Kasumi-1 (cell line): ENCODE data around the gene KCTD15.

ENCODE experiments used
- DNase-seq, 2 experiments: peaks; one replicate each; lab custom pipeline; 2025; lab: John Stamatoyannopoulos, UW

The KCTD15 gene

GRCh38 chr19:33771384-33772101 lies 25.1 kb upstream of the KCTD15 start:
- DNase-seq: peak; percentile 36 to 61

GRCh38 chr19:33772102-33772857 lies 24.4 kb upstream of the KCTD15 start:
- DNase-seq: no peak

- DNase-seq: no peak
These were observed 23.9 kb upstream of the KCTD15 start for GRCh38 chr19:33772858-33773180.

DNA sequence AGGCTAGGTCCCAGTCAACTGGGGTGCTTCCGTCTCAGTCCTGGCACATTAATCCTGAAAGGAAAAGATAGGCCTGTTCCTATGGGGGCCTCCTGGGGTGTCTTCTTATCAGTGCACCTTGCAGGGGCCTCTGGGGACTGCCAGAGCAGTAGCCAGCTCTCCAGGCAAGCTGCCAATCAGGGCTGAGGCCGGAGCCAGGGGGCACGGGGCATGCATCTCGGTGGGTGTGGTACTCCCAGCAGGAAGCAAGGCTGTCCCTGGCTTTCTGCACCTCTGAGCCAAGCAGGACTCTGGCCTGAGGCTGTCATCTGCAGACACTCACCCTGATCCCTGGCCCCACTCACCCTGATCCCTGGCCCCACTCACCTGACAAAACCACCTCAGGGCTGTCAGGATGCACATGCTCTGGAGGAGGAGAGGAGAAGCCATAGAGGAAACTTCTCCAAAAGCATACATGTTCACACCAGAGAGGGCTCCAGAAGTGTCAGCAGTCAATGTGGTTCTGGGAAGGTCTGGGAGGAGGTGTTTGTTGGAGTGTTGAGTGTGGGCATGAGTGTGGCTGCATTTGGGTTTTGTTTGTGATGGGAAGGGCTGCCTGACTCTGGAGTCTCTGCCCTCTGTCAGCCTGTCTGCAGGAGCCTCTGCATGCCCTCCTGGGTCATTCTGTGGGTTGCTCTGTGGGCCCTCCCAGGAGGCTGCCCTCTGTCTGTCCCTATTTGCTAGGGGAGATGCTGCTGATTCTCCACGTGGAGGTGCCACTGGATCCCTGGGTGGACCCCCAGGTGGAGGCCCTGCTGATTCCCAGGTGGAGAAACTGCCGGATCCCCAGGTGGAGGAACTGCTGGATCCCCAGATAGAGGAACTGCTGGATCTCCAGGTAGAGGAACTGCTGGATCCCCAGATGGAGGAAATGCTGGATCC lies 22.7 kb upstream of the KCTD15 start:
- DNase-seq: no peak

- DNase-seq: no peak
These were observed 21.9 kb upstream of the KCTD15 start for GRCh38 chr19:33774751-33775150.

GRCh38 chr19:33775731-33776487 lies 20.8 kb upstream of the KCTD15 start:
- DNase-seq: no peak

- DNase-seq: no peak
These were observed 19.3 kb upstream of the KCTD15 start for GRCh38 chr19:33777351-33777750.

DNA sequence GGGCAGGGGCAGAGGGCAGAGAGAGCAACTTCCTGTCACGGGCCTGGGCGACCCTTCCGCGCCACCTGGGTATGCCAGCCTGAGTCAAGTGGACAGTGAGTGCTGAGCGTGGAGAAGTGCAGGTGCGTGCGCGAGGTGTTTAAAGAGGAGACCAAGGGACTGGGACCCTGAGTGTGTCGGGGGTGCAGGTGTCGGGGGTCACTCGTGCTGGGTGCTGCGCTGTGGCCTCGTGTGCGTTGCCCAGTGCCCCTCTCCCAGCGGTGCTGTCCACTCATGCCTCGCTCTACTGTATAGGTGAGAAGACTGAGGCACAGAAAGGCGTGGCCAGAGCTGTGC lies 18.9 kb upstream of the KCTD15 start:
- DNase-seq: no peak

DNA sequence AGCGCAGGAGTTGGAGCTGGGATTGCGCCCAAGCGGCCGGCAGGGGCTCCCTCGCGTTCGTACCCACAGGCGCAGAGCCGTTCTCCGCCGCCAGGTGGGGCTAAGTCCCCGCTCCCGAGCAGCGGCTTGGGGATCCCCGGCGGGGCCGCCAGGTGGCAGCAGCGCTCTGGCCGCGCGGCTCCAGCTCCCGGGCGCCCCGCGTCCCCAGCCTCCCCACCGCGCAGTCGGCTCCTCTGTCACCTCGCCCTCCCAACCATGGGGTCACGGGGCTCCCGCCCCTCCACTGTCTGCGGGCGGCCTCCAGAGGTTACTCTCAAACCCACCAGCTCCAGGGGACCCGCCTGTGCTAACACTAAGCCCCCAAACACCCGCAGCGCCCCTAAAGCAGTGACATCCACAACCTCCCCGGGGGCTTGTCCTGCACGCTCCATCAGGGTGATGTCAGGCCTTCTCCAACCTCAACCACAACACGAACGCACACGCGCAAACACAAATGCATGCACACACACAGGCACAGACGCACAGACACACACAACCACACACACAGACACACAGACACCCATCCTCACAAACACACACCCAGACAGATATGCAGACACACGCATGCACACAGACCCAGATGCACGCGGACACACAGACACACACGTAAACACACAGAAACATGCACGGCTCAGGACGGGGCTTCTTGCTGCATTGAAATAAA lies 18.4 kb upstream of the KCTD15 start:
- DNase-seq: peak; percentile 64 to 81

- DNase-seq: no peak
These were observed 16.8 kb upstream of the KCTD15 start for GRCh38 chr19:33779849-33780248.

- DNase-seq: no peak
These were observed 16.4 kb upstream of the KCTD15 start for GRCh38 chr19:33780251-33780650.

DNA sequence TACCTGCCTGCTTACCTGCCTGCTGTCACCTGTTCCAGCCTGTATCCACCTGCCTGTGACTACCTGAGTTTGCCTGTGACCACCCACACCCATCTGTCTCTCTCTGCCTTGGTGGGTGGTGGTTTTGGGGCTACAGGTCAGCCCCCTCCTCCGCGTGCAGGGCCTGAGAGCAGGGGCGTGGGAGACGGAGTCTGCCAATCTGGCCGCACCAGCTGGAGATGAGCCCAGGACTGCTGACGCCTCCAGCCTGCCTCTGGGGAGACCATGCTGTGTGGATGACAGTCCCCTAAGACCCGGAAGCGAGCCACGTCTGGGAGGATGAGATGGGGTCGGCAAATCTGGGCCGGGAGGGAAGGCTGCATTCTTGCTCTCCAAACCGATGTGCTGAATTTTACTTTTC lies 15.9 kb upstream of the KCTD15 start:
- DNase-seq: no peak

DNA sequence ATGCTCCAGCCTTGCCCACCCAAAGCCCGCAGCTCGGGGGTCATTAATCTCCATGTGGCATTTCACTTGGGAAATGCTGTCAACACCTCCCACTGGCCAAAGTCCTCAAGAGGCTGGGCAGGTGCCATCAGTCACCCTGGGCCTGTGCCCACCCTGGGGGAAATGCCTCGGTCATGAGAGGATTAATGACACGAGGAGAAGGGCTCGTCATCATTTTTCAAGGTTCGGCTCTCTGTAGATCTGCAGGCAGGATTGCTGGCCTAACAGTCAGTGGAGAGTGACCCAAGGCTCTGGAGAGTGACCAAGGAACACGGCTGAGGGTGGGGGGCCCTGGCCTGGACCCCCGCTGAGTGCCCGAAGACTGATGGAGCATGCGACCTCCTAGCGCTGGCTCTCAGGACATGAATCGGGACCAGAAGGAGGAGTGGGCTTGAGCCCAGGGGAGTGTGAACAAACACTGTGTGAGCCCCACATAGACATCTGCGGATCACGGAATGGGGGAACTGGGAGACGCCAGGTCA lies 15.2 kb upstream of the KCTD15 start:
- DNase-seq: no peak

DNA sequence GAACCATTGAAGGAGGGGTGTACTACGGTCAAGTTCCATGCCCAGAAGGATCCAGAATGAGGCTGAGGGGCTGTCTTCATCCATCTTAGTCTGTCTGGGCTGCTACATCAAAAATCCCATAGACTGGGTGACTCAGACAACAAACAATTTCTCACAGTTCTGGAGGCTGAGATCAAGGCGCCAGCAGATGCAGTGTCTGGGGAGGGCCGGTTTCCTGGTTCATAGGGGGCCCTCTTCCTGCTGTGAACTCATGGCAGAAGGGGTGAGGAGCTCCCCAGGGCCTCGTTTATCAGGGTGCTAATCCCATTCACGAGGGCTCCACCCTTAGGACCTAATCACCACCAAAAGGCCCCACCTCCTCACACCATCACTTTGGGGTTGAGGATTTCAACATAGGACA lies 14.7 kb upstream of the KCTD15 start:
- DNase-seq: no peak

DNA sequence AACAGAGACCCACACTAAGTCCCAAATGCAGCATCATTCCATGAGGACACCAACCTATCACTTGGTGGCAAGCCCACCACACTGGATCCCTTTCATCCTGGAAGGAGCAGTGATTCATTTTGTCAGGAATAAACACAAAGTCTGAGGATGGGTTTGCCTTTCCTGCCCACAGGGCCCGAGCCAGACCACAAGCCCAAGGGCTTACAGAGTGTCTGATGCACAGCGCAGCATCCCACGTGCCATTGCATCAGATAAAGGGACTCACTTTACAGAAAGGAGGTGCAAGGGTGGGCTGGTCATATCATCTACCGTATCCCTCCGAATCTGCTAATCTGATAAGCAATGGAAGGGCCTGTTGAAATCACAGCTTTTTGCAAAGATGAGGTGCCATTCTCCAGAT lies 12.2 kb upstream of the KCTD15 start:
- no peak for DNase-seq

DNA sequence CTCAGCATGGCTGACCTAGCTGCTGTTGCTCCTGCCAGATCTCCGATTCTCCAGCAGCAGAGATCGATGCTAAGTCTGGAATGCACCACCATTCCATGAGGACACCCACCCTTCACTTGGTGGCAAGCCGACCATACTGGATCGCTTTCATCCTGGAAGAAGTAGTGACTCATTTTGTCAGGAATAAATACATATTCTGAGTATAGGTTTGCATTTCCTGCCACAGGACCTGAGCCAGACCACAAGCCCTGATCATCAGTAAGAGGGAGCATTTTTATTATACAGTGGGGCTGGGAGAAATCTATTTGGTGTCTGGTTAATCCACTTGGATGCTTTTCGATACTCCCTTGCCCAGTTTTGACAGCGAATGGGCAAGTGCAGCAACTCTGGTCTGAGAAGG lies 10.9 kb upstream of the KCTD15 start:
- no peak for DNase-seq

DNA sequence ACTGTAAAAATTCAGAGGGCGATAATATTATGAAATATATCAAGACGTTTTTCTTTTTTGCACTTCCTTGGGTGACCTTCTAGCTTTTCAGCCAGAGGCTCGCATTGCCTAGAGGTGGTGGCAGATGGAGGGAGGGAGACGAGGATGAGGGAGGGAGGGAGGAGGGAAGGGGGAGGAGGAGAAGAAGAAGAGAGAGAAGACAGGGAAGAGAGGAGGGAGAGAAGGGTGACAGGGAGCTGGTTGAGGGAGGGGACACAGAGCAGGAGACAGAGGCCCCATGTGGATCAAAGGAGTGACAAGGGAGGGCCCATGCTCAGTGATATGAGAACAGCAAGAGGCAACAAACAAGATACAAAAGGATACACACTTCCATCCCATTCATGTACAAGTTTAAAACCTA lies 8.0 kb upstream of the KCTD15 start:
- no peak for DNase-seq

DNA sequence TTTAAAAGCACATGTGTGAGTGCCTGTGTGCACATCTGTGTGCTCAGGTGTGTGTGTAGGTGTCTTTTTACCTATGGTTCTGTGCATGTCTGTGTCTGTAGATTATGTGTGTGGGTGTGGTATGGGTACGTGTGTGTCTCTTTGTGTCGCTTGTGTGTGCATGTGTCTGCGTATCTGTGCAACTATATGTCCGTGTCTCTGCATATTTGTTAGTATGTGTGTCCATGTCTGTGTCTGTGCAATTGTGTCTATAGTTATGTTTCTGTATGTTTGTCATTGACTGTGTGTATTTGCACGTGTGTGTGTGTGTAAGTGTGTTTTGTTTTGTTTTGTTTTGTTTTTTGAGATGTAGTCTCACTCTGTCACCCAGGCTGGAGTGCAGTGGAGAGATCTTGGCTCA lies 7.3 kb upstream of the KCTD15 start:
- DNase-seq: no peak

DNA sequence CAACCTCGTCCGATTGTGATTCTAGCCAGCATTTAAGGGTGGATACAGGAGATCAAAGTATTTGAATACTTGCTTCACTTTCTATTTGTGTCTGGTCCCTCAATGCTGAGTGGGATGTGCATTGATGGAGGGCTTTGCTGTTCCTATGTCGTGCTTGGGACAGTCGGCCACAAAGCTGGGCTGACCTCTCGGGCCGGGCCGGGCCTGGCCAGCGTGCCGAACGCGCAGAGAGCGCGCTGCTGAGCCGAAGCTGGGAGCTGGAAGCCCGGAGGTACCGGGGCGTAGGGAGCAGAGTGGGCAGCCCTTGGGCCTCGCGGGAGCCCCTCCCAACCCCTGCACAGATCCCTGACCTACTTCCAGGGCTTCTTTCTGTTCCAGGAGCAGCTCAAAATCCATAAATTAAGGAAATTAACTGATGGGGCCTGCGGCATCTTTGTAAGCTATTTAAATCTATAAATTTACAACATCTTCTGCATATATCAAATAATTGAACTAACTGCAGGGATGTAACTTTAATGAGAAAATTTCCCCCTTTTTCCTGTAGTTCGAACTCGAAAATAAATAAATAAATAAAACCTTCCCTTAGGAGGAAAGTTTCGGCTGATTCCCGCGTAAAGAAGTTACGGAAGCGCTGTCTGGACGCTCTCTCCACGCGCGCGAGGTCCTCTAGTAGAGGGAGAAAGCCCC lies 1.8 kb upstream of the KCTD15 start:
- DNase-seq: peak in 1 of 2 experiments; percentile 63

DNA sequence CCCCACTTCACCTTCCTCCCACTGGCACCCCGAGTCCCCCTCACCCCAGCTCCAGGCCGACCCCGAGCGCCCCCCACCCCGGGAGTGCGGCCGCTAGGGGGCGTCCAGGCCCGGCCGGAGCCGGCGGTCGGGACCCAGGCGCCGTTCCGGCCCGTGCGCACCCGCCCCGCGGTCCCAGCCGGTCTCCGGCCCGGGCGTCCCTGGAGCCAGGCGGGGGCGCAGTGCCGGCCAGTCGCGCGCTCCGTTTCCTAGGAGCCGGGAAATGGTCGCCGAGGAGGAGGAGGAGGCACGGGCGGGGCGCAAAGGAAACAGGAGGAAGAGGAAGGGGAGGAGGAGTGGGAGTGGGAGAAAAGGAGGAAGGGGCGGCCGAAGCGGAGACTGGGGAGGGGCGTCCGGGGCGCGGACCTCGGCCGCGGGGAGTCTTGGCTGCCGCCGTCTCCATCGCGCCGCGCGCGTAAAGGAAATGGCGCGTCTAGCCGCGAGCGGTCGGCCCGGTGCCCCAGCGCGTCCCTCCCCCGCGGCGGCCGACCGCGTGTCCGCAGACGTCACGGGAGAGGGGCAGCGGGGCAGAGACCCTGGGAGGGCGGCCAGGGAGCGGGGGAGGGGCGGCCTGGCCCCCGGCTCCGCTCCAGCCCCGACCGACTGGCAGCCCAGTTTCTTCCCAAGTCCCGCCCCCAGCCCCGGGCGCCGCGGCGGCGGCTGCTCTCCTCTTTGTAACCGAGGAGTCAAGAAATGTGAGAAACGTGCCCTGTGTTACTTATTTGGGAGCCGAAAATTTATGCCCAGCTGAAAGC lies 1.1 kb upstream of the KCTD15 start:
- DNase-seq: peak; percentile 81 to 88
